GM23338 (cell line): ENCODE measurements around the gene ING4. TPM values are rescaled to one million over a fixed set of nuclear protein-coding genes. Genes with fewer than 3 reads are reported as not detected.

ENCODE experiments used
- ATAC-seq: fragments of 200-7000 bp; cut with Tn5 transposase; 3 replicates; pipeline ENCODE4 v1.9.1; 2020
- DNase-seq: peaks from one replicate; pipeline ENCODE4 v3.0.0-alpha.2; 2015; ENCODE audit warnings: low spot score
- H2AFZ ChIP-seq: fragments of 200-600 bp; sonication (generic); 2 replicates; pipeline ENCODE4 v1.8.0; 2016; ENCODE audit warnings: antibody characterized with exemption, mild to moderate bottlenecking, moderate library complexity
- H3F3A ChIP-seq: fragments of 200-600 bp; sonication (generic); replicated peaks from 2 replicates; pipeline ENCODE4 v1.8.0; 2017; ENCODE audit warnings: antibody characterized with exemption, mixed run types, low read depth
- H3K27ac ChIP-seq: fragments of 200-600 bp; sonication (generic); 2 replicates; pipeline ENCODE4 v1.6.1; 2016; ENCODE audit warnings: low read depth
- H3K27me3 ChIP-seq: fragments of 200-600 bp; sonication (generic); 2 replicates; pipeline ENCODE4 v1.8.0; 2016; ENCODE audit warnings: mild to moderate bottlenecking, mixed run types, moderate library complexity; ENCODE audit not compliant: insufficient read depth
- H3K36me3 ChIP-seq: fragments of 200-600 bp; sonication (generic); 2 replicates; pipeline ENCODE4 v1.8.0; 2016; ENCODE audit warnings: mild to moderate bottlenecking; ENCODE audit not compliant: insufficient read depth
- H3K4me1 ChIP-seq: fragments of 200-600 bp; sonication (generic); 2 replicates; pipeline ENCODE4 v1.8.0; 2016; ENCODE audit warnings: mild to moderate bottlenecking, moderate library complexity; ENCODE audit not compliant: insufficient read depth
- H3K4me2 ChIP-seq: fragments of 200-600 bp; sonication (generic); 2 replicates; pipeline ENCODE4 v1.7.1; 2017; ENCODE audit warnings: mixed run types
- H3K4me3 ChIP-seq: fragments of 200-600 bp; sonication (generic); 2 replicates; pipeline ENCODE4 v1.6.1; 2016; ENCODE audit warnings: mixed run types
- H3K79me2 ChIP-seq: fragments of 200-600 bp; sonication (generic); replicated peaks from 2 replicates; pipeline ENCODE4 v1.8.0; 2017; ENCODE audit warnings: mild to moderate bottlenecking; ENCODE audit not compliant: insufficient read depth
- H3K9me2 ChIP-seq: fragments of 200-600 bp; sonication (generic); 2 replicates; pipeline ENCODE4 v1.8.0; 2017; ENCODE audit not compliant: insufficient read depth
- H4K20me1 ChIP-seq: fragments of 200-600 bp; sonication (generic); replicated peaks from 2 replicates; pipeline ENCODE4 v1.8.0; 2017; ENCODE audit warnings: mild to moderate bottlenecking; ENCODE audit not compliant: insufficient read depth
- H3K27ac Mint-ChIP-seq: 2 replicates; pipeline ENCODE4 v1.8.0; 2020; ENCODE audit warnings: inconsistent platforms, mild to moderate bottlenecking, moderate library complexity, mixed read lengths
- H3K27me3 Mint-ChIP-seq: 3 replicates; pipeline ENCODE4 v1.8.0; 2022; ENCODE audit warnings: low read depth, mild to moderate bottlenecking, moderate library complexity, mixed read lengths, inconsistent platforms; ENCODE audit not compliant: insufficient read depth, poor library complexity
- H3K36me3 Mint-ChIP-seq: 3 replicates; pipeline ENCODE4 v1.8.0; 2021; ENCODE audit warnings: low read depth, mild to moderate bottlenecking, inconsistent platforms, moderate library complexity, mixed read lengths
- H3K4me1 Mint-ChIP-seq: 3 replicates; pipeline ENCODE4 v1.8.0; 2020; ENCODE audit warnings: mild to moderate bottlenecking, inconsistent platforms, mixed read lengths
- H3K4me3 Mint-ChIP-seq: 3 replicates; pipeline ENCODE4 v1.8.0; 2021; ENCODE audit warnings: moderate library complexity, mild to moderate bottlenecking, inconsistent platforms, mixed read lengths
- H3K9me3 Mint-ChIP-seq: 3 replicates; pipeline ENCODE4 v1.8.0; 2020; ENCODE audit warnings: moderate library complexity, mild to moderate bottlenecking, inconsistent platforms, mixed read lengths
- EZH2phosphoT487 ChIP-seq: fragments of 200-600 bp; sonication (generic); IDR thresholded peaks from one replicate; pipeline ENCODE4 v1.8.1; 2018; ENCODE audit warnings: antibody characterized with exemption; ENCODE audit not compliant: unreplicated experiment
- POLR2AphosphoS5 ChIP-seq: IDR thresholded peaks from 2 replicates; pipeline ENCODE4 v1.6.1; 2016; ENCODE audit warnings: antibody characterized with exemption, low read depth
- polyA plus RNA-seq: library from polyadenylated mRNA; unstranded; fragments of >200 nt; fragmentation: Nextera tagmentation; extraction: Ambion mirVana; gene quantifications from 2 replicates; pipeline ENCODE4 v1.2.1, GENCODE V29; 2016
- total RNA-seq: library from RNA; depleted of rRNA; stranded (reverse); fragments of >200 nt; shearing (Covaris generic); gene quantifications from 2 replicates; pipeline ENCODE4 v1.2.3, GENCODE V29; 2014
- TF ChIP-seq, protein P1 (sequence below): fragments of 250-450 bp; sonication (Bioruptor Pico); IDR thresholded peaks from 2 replicates; pipeline ENCODE4 v1.5.0; 2020; ENCODE audit warnings: mild to moderate bottlenecking, moderate library complexity

Gene ING4
- total and polyA plus RNA-seq, 2 experiments from 2014 or later: 22.0 to 29.6 TPM

GRCh38 chr12:6626654-6627283, 36.1 kb downstream of the ING4 start (continued):
- TF ChIP-seq, protein P1, sequence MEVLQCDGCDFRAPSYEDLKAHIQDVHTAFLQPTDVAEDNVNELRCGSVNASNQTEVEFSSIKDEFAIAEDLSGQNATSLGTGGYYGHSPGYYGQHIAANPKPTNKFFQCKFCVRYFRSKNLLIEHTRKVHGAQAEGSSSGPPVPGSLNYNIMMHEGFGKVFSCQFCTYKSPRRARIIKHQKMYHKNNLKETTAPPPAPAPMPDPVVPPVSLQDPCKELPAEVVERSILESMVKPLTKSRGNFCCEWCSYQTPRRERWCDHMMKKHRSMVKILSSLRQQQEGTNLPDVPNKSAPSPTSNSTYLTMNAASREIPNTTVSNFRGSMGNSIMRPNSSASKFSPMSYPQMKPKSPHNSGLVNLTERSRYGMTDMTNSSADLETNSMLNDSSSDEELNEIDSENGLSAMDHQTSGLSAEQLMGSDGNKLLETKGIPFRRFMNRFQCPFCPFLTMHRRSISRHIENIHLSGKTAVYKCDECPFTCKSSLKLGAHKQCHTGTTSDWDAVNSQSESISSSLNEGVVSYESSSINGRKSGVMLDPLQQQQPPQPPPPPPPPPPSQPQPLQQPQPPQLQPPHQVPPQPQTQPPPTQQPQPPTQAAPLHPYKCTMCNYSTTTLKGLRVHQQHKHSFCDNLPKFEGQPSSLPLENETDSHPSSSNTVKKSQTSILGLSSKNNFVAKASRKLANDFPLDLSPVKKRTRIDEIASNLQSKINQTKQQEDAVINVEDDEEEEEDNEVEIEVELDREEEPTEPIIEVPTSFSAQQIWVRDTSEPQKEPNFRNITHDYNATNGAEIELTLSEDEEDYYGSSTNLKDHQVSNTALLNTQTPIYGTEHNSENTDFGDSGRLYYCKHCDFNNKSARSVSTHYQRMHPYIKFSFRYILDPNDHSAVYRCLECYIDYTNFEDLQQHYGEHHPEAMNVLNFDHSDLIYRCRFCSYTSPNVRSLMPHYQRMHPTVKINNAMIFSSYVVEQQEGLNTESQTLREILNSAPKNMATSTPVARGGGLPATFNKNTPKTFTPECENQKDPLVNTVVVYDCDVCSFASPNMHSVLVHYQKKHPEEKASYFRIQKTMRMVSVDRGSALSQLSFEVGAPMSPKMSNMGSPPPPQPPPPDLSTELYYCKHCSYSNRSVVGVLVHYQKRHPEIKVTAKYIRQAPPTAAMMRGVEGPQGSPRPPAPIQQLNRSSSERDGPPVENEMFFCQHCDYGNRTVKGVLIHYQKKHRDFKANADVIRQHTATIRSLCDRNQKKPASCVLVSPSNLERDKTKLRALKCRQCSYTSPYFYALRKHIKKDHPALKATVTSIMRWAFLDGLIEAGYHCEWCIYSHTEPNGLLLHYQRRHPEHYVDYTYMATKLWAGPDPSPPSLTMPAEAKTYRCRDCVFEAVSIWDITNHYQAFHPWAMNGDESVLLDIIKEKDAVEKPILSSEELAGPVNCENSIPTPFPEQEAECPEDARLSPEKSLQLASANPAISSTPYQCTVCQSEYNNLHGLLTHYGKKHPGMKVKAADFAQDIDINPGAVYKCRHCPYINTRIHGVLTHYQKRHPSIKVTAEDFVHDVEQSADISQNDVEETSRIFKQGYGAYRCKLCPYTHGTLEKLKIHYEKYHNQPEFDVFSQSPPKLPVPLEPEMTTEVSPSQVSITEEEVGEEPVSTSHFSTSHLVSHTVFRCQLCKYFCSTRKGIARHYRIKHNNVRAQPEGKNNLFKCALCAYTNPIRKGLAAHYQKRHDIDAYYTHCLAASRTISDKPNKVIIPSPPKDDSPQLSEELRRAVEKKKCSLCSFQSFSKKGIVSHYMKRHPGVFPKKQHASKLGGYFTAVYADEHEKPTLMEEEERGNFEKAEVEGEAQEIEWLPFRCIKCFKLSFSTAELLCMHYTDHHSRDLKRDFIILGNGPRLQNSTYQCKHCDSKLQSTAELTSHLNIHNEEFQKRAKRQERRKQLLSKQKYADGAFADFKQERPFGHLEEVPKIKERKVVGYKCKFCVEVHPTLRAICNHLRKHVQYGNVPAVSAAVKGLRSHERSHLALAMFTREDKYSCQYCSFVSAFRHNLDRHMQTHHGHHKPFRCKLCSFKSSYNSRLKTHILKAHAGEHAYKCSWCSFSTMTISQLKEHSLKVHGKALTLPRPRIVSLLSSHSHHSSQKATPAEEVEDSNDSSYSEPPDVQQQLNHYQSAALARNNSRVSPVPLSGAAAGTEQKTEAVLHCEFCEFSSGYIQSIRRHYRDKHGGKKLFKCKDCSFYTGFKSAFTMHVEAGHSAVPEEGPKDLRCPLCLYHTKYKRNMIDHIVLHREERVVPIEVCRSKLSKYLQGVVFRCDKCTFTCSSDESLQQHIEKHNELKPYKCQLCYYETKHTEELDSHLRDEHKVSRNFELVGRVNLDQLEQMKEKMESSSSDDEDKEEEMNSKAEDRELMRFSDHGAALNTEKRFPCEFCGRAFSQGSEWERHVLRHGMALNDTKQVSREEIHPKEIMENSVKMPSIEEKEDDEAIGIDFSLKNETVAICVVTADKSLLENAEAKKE (CRISPR knock-in tag): no peak

- TF ChIP-seq EZH2phosphoT487 (no peak), POLR2AphosphoS5 (no peak)
Observed at GRCh38 chr12:6620885-6621274, 42.0 kb downstream of the ING4 start.

More at GRCh38 chr12:6620885-6621274, 42.0 kb downstream of the ING4 start:
- Mint-ChIP-seq H3K36me3 (no peaks in the 10 kb centered on the region; the same call in 2 of the 3 replicates), H3K9me3 (peaks cover 3% of the 10 kb centered on the region; the same call in 1 of the 3 replicates), H3K4me3 (no peak overlapping the region; the same call in 2 of the 3 replicates), H3K4me1 (peaks cover 9% of the 10 kb centered on the region), H3K27me3 (peaks cover 27% of the 10 kb centered on the region), H3K27ac (no peak overlapping the region)
- peaks cover 4% of the 10 kb centered on the region; the same call in 1 of the 2 replicates for H3K4me1 ChIP-seq
- H3K79me2 ChIP-seq: no peaks in the 10 kb centered on the region
- peak overlapping the region; percentile 65 for H3K4me2 ChIP-seq
- H3K9me2 ChIP-seq: peaks cover 4% of the 10 kb centered on the region; the same call in 1 of the 2 replicates
- peaks cover 10% of the 10 kb centered on the region; the same call in 1 of the 2 replicates for H3F3A ChIP-seq
- ATAC-seq (no peak), DNase-seq (no peak)
- peak overlapping the region; percentile 55 for H3K4me3 ChIP-seq
- peaks cover 33% of the 10 kb centered on the region for H3K27me3 ChIP-seq
- H3K36me3 ChIP-seq: no peaks in the 10 kb centered on the region
- peak overlapping the region; percentile 100 for H2AFZ ChIP-seq
- H3K27ac ChIP-seq: no peak overlapping the region
- no peaks in the 10 kb centered on the region for H4K20me1 ChIP-seq
